HS-5 (cell line): ENCODE results near the gene NOTCH2NLA.
"Not testable (repeated sequence)": the region's sequence is repeated elsewhere in the genome, so short reads cannot be mapped to it uniquely, and the experiment has no call there.

Experiments used
- DNase-seq: peaks from one replicate; pipeline ENCODE4 v3.0.0-alpha.2; 2012; ENCODE audit warnings: low read depth

Gene NOTCH2NLA

GRCh38 chr1:146167273-146167672, 61.5 kb downstream of the NOTCH2NLA start:
- not testable (repeated sequence) for DNase-seq

- DNase-seq: not testable (repeated sequence)
These were observed 84.4 kb downstream of the NOTCH2NLA start, which contains the start of gene NBPF10 for GRCh38 chr1:146144465-146144864. TSS of gene NBPF10 (minus strand) at chr1:146144804. CDS start at chr1:146144769, 35 bp downstream.
